GM20000 (cell line): ENCODE measurements around the gene ETNPPL.
"Not testable (repeated sequence)": the region's sequence is repeated elsewhere in the genome, so short reads cannot be mapped to it uniquely, and the experiment has no call there.

Experiments used
- DNase-seq: peaks from one replicate; pipeline ENCODE4 v3.0.0; 2012; ENCODE audit warnings: low spot score
- CTCF ChIP-seq: IDR thresholded peaks from 2 replicates; pipeline ENCODE4 v1.5.1; 2012; ENCODE audit warnings: mild to moderate bottlenecking, control low read depth; ENCODE audit errors: extremely low read depth, missing control alignments

ETNPPL gene

GRCh38 chr4:108716340-108716739 is 46.5 kb downstream of the ETNPPL start:
- TF ChIP-seq CTCF = no peak
- no peak for DNase-seq

GRCh38 chr4:108714880-108715279 is 48.0 kb downstream of the ETNPPL start:
- no peak for TF ChIP-seq CTCF

GRCh38 chr4:108710578-108710977 is 52.3 kb downstream of the ETNPPL start:
- DNase-seq = not testable (repeated sequence)

More at GRCh38 chr4:108714880-108715279, 48.0 kb downstream of the ETNPPL start:
- no peak for DNase-seq

- DNase-seq = no peak
Observed at GRCh38 chr4:108709722-108710121, 53.1 kb downstream of the ETNPPL start.

GRCh38 chr4:108709234-108709633 is 53.6 kb downstream of the ETNPPL start:
- no peak for DNase-seq
- no peak for TF ChIP-seq CTCF

More at GRCh38 chr4:108709722-108710121, 53.1 kb downstream of the ETNPPL start:
- TF ChIP-seq CTCF = no peak

DNA sequence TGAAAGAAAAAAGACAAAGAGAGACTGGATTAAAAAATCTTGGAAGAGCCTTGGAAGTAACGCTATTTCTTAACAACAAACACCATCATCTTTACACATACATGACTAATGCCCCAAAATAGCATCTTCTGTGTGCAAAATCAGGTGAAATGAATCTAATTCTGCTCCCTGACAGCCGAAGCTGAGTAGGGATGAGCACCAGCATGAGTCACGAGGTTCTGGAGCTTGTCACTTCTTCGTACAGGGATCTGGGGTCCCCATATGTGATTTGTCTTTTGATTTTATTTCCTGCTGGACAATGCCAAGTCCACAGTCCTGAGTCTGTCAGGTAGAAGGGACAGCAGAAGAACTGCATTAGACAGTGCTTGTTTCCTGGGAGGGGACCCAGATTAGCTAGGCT is 56.6 kb downstream of the ETNPPL start:
- TF ChIP-seq CTCF = no peak
- DNase-seq = no peak

GRCh38 chr4:108703966-108704365 is 58.9 kb downstream of the ETNPPL start:
- no peak for TF ChIP-seq CTCF
- no peak for DNase-seq

GRCh38 chr4:108703370-108703769 is 59.5 kb downstream of the ETNPPL start:
- no peak for TF ChIP-seq CTCF
- no peak for DNase-seq
